Osteocyte (in vitro differentiated cells): ENCODE data around the gene DNAH2. TPM values are rescaled to one million over a fixed set of nuclear protein-coding genes. Genes with fewer than 3 reads are reported as not detected.

Experiments used
- DNase-seq: peaks from one replicate; pipeline ENCODE4 v3.0.0; 2021; ENCODE audit warnings: mixed read lengths; ENCODE audit not compliant: unreplicated experiment; ENCODE audit errors: extremely low spot score
- H3K27ac Mint-ChIP-seq: one replicate; pipeline ENCODE4 v1.8.0; 2021; ENCODE audit warnings: mild to moderate bottlenecking, mixed read lengths; ENCODE audit not compliant: unreplicated experiment
- H3K27me3 Mint-ChIP-seq: one replicate; pipeline ENCODE4 v1.8.0; 2021; ENCODE audit warnings: mixed read lengths; ENCODE audit not compliant: unreplicated experiment
- H3K36me3 Mint-ChIP-seq: one replicate; pipeline ENCODE4 v1.8.0; 2021; ENCODE audit warnings: mixed read lengths; ENCODE audit not compliant: unreplicated experiment
- H3K4me1 Mint-ChIP-seq: one replicate; pipeline ENCODE4 v1.8.0; 2021; ENCODE audit warnings: mixed read lengths; ENCODE audit not compliant: unreplicated experiment
- H3K4me3 Mint-ChIP-seq: one replicate; pipeline ENCODE4 v1.8.0; 2021; ENCODE audit warnings: mild to moderate bottlenecking, moderate library complexity, mixed read lengths; ENCODE audit not compliant: unreplicated experiment
- H3K9me3 Mint-ChIP-seq: one replicate; pipeline ENCODE4 v1.8.0; 2021; ENCODE audit warnings: mixed read lengths; ENCODE audit not compliant: unreplicated experiment
- total RNA-seq: library from RNA; stranded (reverse); gene quantifications from 2 replicates; pipeline ENCODE4 v1.2.1, GENCODE V29; 2021
- TF ChIP-seq, protein P1 (sequence below): fragments of 200-600 bp; sonication (generic); IDR thresholded peaks from 2 replicates; pipeline ENCODE4 v1.5.0; 2021; ENCODE audit warnings: antibody characterized with exemption, mild to moderate bottlenecking, moderate library complexity

DNAH2 gene
- total RNA-seq, 1 donor from 2014 or later, result 0.03 TPM

DNA sequence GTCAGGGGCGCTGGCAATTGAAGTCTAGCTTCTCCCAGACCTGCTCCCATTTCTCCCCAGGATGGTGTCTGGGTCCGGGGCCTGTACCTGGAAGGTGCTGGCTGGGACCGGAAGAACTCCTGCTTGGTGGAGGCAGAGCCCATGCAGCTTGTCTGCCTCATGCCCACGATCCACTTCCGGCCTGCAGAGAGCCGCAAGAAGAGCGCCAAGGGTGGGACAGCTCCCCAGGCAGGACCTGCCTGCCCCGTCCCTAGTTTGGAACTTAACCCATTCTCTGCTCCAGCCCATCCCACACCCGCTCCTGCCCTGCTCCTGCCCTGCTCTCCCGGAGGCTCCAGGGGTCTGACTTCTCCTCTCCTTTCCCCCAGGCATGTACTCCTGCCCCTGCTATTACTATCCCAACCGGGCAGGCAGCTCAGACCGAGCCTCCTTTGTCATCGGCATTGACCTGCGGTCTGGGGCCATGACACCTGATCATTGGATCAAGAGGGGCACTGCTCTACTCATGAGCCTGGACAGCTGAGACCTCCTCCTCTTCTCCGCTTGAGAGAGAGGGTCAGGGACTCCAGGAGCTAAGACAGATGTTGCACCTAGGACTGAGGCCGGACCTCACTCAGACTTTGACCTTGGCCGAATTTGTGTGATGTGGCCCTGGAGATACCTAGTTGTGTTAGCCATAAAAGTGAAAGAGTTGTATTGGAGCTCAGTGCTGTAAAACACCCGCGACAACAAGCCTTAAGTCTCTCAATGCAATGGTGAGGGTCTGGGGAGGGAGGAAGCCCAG lies 115.7 kb downstream of the DNAH2 start:
- H3K27me3 Mint-ChIP-seq, result peaks cover 22% of the 10 kb centered on the region
- peak overlapping the region; percentile 99 for H3K27ac Mint-ChIP-seq
- peak overlapping the region; percentile 81 for H3K4me3 Mint-ChIP-seq
- H3K4me1 Mint-ChIP-seq, result peaks cover 31% of the 10 kb centered on the region
- TF ChIP-seq, protein P1, sequence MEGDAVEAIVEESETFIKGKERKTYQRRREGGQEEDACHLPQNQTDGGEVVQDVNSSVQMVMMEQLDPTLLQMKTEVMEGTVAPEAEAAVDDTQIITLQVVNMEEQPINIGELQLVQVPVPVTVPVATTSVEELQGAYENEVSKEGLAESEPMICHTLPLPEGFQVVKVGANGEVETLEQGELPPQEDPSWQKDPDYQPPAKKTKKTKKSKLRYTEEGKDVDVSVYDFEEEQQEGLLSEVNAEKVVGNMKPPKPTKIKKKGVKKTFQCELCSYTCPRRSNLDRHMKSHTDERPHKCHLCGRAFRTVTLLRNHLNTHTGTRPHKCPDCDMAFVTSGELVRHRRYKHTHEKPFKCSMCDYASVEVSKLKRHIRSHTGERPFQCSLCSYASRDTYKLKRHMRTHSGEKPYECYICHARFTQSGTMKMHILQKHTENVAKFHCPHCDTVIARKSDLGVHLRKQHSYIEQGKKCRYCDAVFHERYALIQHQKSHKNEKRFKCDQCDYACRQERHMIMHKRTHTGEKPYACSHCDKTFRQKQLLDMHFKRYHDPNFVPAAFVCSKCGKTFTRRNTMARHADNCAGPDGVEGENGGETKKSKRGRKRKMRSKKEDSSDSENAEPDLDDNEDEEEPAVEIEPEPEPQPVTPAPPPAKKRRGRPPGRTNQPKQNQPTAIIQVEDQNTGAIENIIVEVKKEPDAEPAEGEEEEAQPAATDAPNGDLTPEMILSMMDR, result no peak
- no peaks in the 10 kb centered on the region for H3K36me3 Mint-ChIP-seq
- no peaks in the 10 kb centered on the region for H3K9me3 Mint-ChIP-seq
- no peak for DNase-seq

DNA sequence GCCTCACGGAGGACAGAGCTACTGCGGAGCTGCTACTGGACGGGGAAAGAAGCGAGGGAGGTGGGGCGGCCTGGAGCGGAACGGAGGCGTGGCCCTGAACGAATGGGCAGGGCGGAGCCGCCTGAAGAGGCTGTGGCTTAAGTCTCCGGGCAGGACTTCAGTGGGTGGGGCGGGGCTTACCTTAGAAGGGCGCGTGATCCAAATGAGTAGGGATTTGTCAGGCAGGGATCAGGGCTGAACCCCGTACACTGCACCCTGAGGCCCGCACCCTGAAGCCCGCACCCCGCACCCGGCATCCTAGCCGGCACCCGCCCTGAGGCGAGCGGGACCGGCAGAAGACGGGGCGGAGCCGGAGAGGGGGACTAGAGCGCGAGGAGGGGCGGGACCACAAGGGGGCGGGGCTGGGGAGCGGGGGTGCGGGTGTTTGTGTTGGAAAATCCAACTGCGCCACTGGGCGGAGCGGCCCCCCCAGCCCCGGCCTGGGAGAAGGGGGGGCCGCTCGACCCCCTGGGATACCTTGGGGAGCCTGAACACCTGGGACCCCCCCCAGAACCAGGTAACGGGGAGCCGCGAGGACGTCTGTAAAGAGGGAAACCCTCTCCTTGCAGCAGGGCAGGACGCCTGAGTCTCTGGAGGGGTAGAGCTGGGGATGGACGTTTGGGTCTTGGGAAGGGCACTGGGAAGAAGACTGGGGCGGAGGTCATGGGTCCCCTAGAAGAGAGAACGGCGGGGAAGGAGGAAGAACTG lies 116.4 kb downstream of the DNAH2 start, which contains the start of gene KDM6B:
KDM6B (plus strand) TSS at position 423 of the 747 bp plus-strand sequence. CDS start 11,338 bp downstream, outside the sequence.
- H3K4me1 Mint-ChIP-seq, result peaks cover 38% of the 10 kb centered on the region
- H3K9me3 Mint-ChIP-seq, result no peaks in the 10 kb centered on the region
- peaks cover 19% of the 10 kb centered on the region for H3K27me3 Mint-ChIP-seq
- DNase-seq, result peak; percentile 94
- TF ChIP-seq, protein P1, result no peak
- no peaks in the 10 kb centered on the region for H3K36me3 Mint-ChIP-seq
- peak within 1 kb of the TSS; percentile 81 for H3K4me3 Mint-ChIP-seq
- peak within 1 kb of the TSS; percentile 99 for H3K27ac Mint-ChIP-seq

DNA sequence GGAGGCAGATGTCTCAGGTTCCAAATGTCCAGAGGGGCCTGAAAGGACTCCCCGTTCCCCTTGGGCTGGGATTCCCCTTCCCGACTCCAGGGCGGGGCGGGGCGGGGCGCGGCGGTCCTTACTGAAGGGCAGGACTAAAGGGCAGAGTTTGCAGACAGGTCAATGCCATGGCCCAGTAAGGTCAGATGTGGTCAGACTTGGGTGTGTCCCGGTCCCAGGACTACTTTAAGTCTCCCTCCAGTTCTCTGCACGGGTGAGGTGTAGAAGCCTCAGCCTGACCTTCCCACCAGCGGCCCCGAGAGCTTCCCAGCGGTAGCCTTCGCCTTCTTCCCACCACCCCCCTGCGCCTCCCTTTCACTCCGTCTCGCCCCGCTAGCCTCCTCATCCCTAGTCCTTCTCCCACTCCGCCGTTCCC lies 117.0 kb downstream of the DNAH2 start:
- Mint-ChIP-seq H3K27me3 (peaks cover 14% of the 10 kb centered on the region), H3K4me1 (peaks cover 43% of the 10 kb centered on the region), H3K36me3 (no peaks in the 10 kb centered on the region), H3K27ac (peak overlapping the region; percentile 99), H3K9me3 (no peaks in the 10 kb centered on the region), H3K4me3 (peak overlapping the region; percentile 81)
- DNase-seq, result no peak
- TF ChIP-seq, protein P1, result no peak

DNA sequence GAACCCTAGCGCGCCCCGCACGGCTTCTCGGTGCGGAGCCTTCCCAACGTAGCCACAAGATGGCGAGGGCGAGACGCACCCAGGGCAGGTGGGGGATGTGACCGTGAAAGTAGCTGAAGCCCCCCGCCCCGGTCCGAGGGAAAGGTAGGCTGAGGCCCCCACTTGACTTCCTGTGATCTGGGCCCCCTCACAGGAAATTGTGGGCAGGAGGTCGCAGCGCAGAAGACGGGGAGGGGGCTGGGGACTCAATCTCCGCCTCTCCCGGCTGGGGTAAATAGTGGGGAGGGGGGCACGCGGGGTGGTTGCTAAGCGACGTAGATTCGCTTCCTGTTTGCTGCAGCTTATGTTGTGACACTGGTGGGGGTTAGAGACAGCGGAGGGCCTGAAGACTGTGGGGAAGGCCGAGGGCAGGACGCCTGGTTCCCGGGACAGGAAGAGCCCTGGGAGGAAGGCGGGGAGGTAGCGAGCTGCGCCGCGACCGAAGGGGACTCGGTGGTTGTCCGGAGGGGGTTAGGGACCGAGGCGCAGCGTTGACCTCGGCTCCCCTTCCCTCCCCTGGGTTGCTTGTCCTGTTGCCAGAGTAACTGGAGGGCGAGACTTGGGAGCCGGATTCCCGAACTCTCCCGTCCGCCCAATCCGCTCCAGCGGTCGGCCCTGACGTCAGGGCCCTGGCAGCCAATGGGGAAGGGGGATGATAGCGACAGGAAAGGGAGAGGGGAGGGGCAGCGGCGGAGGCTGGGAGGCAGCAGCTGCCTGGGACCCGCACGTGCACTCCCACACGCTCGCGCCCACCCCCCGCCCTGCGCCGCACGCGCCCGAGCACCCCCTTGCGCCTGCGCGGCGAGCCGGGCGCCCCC lies 117.6 kb downstream of the DNAH2 start:
- Mint-ChIP-seq H3K27ac (peak overlapping the region; percentile 99), H3K4me3 (peak overlapping the region; percentile 92), H3K4me1 (peaks cover 50% of the 10 kb centered on the region), H3K27me3 (peaks cover 13% of the 10 kb centered on the region), H3K36me3 (no peaks in the 10 kb centered on the region), H3K9me3 (no peaks in the 10 kb centered on the region)
- TF ChIP-seq, protein P1, result peak; percentile 90
- peak; percentile 99 for DNase-seq
